ENCODE data around the gene DLG1.

The DLG1 gene

DNA sequence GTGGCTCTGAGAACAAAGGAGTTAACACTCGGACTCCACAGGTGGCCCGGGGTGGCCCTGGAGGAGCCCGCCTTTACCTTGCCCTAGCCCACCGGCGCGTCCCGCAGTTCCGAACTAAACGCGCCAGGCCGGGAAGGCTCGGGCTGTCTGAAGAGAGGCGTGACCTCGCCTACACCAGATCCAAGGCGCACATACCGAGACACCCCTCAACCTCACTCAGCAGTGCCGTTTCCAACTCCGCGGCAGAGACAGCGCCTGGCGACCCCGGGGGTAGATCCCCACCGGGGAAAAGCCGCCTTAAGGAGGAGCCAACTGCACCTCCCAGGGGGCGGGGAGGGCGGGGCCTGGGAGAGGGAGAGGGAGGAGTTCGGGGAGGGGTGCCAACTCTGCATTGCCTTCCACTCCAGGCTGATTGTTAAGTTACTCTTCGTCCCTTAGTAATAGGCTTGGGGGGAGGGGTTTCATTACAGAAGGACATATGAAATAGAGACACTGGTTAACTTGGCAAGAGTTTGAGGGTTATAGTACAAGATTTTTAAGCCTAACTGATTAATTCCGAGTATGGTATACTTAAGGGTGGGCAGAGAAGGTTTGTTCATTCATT lies at the start of gene DLG1:
Gene DLG1 (minus strand): TSS at position 272 of the 604 bp plus-strand sequence. CDS start 1,408 bp downstream, outside the sequence.
- DNase-seq (peak; percentile 86), ATAC-seq (peak; percentile 88)
- Mint-ChIP-seq H3K27me3 (peaks cover 23% of the 10 kb centered on the region), H3K9me3 (no peaks in the 10 kb centered on the region), H3K4me3 (peak within 1 kb of the TSS; percentile 90), H3K4me1 (peaks cover 32% of the 10 kb centered on the region), H3K36me3 (ENCODE audit: low read depth) (peaks cover 20% of the 10 kb centered on the region), H3K27ac (peak within 1 kb of the TSS; percentile 86)

DNA sequence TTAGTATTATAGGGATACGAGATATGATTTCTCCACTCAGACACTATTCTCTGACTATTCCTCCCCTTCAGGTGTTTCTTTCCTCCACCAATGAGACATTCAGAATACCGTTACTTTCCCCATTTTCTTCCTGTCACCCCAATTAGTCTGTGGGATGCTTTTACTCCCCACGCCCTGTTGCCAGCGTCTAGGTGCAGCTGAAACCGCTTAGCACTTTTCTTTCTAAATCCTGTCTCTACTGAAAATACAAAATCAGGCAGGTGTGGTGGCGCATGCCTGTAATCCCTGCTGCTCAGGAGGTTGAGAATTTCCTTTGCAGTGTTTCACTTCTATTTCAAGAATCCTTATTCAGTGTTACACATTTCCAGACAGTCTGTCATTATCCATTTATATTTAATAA lies 49.6 kb upstream of the DLG1 start:
- H3K4me3 Mint-ChIP-seq, result no peak overlapping the region

DNA sequence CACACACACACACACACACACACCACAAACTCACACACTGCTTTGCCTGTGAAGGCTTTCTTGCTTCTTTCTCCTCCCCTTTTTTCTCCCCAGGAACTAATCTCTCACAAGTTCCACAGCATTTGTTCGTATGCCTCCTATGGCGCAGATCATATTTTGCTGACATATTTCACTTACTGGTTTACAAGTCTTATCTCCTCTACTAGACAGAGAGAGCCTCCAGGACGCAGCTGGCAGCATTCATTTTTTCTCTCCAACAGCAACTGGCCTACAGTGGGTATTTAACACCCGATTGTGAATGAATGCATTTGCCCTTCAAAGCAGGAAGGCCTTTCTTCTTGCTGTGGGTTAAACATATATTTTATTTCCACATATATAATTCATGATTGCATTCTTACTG lies 47.0 kb upstream of the DLG1 start:
- Mint-ChIP-seq H3K36me3 (ENCODE audit: low read depth) (no peaks in the 10 kb centered on the region), H3K4me3 (no peak overlapping the region), H3K4me1 (no peaks in the 10 kb centered on the region), H3K9me3 (no peaks in the 10 kb centered on the region), H3K27me3 (peaks cover 4% of the 10 kb centered on the region), H3K27ac (no peak overlapping the region)
- DNase-seq, result no peak
- no peak for ATAC-seq

More for the DNA sequence above, 49.6 kb upstream of the DLG1 start:
- H3K36me3 Mint-ChIP-seq (ENCODE audit: low read depth), result no peaks in the 10 kb centered on the region
- no peaks in the 10 kb centered on the region for H3K4me1 Mint-ChIP-seq
- H3K9me3 Mint-ChIP-seq, result no peaks in the 10 kb centered on the region
- ATAC-seq (no peak), DNase-seq (no peak)
- H3K27me3 Mint-ChIP-seq, result peaks cover 3% of the 10 kb centered on the region
- no peak overlapping the region for H3K27ac Mint-ChIP-seq

DNA sequence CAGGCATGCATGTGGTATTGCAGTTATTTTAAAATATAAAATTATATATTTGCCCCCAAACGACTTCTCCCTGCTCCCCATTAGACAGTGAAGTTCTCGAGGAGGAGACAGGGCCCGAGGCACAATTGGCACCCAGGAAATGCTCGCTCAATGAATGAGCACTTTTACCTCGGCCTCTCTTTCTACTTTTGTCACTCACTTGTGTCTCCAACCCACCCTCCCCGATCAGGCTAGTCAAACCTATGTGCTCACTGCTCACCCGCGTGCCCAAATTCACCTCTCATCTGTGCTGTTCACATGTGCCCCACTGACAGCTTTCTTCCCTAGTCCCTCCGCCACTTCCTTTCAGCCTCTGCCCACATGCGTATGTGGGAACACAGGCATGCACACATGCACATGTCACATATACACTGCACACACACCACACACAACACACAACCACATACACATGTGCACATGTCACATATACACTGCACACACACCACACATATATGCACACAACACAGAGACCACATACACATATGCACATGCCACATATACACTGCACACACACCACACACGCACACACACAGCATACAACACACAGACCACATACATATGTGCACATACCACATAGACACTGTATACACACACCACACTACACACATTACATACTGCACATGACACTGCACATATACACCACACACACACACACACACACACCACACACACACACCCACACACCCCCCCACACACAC lies 46.3 kb upstream of the DLG1 start:
- Mint-ChIP-seq H3K4me1 (no peaks in the 10 kb centered on the region), H3K27ac (no peak overlapping the region), H3K4me3 (no peak overlapping the region), H3K36me3 (ENCODE audit: low read depth) (no peaks in the 10 kb centered on the region), H3K9me3 (no peaks in the 10 kb centered on the region), H3K27me3 (peaks cover 3% of the 10 kb centered on the region)
- no peak for DNase-seq
- ATAC-seq, result no peak

DNA sequence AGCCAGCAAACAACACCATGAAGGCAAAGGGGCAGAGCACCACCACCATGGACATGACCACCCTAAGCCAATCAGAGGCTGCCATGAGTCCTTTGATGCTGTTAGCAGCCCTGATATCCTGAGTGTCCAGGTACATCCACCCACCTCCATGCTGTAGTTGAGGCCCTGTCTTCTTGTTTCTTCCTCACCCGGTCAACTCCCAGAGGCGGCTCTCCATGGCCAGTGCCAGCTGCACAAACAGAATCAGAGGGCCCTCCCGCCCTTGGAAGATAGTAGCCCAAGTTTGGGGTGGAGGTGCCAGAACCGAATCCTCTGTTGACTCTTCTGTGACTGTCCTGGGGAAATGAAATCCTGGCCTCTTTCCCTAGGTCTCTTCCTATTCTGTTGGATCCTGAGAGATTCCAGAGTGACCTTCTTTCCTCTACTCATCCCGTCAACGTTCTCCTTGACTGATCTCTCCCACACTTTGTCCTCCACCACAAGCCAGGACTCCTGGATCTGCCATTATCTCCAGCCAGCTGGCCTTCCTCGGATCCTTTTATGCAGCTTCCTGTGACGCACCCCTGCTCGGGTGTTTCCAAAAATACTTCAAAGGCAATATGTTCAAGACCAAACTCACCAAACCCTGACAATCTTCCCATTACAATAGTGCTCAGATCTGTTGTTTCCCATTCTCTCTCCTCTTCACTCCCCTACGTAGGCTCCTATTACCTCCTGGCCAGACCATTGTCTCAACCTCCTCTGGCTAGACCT lies 45.4 kb upstream of the DLG1 start:
- DNase-seq (no peak), ATAC-seq (no peak)
- H3K4me3 Mint-ChIP-seq, result no peak overlapping the region
- no peaks in the 10 kb centered on the region for H3K9me3 Mint-ChIP-seq
- H3K4me1 Mint-ChIP-seq, result no peaks in the 10 kb centered on the region
- no peaks in the 10 kb centered on the region for H3K36me3 Mint-ChIP-seq (ENCODE audit: low read depth)
- peaks cover 2% of the 10 kb centered on the region for H3K27me3 Mint-ChIP-seq
- H3K27ac Mint-ChIP-seq, result no peak overlapping the region

DNA sequence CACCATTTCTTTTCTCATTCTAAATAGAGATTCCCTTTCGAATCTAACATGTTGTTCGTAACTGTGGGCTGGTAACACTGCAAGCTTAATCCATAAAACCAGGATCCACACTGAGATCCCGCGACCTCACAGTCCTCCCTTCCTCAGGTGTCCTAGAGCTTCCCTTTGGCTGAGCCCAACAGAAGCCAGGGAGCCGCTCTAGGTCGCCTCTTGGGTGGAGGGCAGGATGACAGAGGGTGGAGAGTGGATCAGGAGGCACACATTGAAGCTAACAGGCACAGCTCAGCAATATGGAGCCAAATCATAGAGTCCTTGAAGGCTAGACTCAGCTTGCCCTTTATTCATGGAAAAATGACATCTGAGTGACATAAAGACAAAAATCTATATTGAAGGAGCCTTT lies 44.7 kb upstream of the DLG1 start:
- no peak overlapping the region for H3K27ac Mint-ChIP-seq
- no peak overlapping the region for H3K4me3 Mint-ChIP-seq
- H3K4me1 Mint-ChIP-seq, result no peaks in the 10 kb centered on the region
- DNase-seq (no peak), ATAC-seq (no peak)
- H3K27me3 Mint-ChIP-seq, result peaks cover 2% of the 10 kb centered on the region
- no peaks in the 10 kb centered on the region for H3K36me3 Mint-ChIP-seq (ENCODE audit: low read depth)
- no peaks in the 10 kb centered on the region for H3K9me3 Mint-ChIP-seq

DNA sequence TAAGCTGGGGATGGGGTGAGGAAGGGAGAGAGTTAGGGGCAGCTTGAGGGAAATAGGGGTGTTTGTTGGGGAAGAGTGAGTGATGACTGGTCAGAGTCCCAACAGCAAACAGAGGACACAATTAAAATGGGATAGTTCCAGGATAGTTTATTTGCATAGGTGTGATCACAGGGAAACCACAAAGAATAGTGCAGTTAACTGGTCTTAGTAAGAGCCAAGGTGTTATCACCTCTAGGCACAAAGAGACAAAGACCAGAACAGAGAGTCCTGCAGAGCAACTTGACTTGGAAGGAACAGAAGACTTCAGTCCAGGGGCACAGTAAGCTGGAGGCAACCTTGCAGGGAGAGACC lies 42.1 kb upstream of the DLG1 start:
- ATAC-seq (no peak), DNase-seq (no peak)
- H3K4me1 Mint-ChIP-seq, result no peaks in the 10 kb centered on the region
- no peak overlapping the region for H3K27ac Mint-ChIP-seq
- no peaks in the 10 kb centered on the region for H3K36me3 Mint-ChIP-seq (ENCODE audit: low read depth)
- peaks cover 2% of the 10 kb centered on the region for H3K27me3 Mint-ChIP-seq
- no peak overlapping the region for H3K4me3 Mint-ChIP-seq
- no peaks in the 10 kb centered on the region for H3K9me3 Mint-ChIP-seq

DNA sequence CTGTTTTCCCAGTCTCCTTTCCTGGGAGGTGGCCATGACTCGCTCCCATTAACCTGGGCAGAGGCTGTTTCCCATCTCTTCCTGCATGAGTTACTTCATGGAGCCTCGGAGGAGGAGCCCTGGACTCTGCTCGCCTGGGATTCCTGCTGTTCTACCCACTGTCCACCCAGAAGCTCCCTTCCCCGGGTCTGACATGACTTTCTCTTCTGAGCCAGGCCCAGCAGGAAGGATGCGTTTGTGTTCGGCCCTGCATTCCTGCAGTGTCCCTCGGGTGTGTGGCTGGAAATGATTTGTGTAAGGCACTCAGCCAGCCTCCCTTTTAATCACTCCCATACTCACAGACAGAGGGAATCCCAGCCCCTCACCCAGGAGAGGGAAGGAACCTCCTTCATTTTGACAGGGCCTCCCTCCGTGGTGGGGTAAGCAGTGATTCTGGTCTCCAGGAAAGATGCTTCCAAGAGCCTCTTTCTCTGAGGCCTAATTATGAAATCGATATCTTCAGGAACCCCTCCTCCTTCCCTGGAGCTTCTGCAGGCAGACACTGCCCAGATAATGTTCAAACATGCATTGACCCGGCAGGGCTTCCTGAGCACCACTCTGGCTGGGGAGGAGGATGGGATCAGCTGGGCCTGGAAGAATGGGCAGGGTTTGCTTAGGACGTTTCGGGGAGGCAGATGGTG lies 41.6 kb upstream of the DLG1 start:
- no peak overlapping the region for H3K4me3 Mint-ChIP-seq
- H3K9me3 Mint-ChIP-seq, result no peaks in the 10 kb centered on the region
- DNase-seq, result no peak
- no peak for ATAC-seq
- no peaks in the 10 kb centered on the region for H3K4me1 Mint-ChIP-seq
- H3K36me3 Mint-ChIP-seq (ENCODE audit: low read depth), result no peaks in the 10 kb centered on the region
- H3K27me3 Mint-ChIP-seq, result peaks cover 2% of the 10 kb centered on the region
- H3K27ac Mint-ChIP-seq, result no peak overlapping the region

DNA sequence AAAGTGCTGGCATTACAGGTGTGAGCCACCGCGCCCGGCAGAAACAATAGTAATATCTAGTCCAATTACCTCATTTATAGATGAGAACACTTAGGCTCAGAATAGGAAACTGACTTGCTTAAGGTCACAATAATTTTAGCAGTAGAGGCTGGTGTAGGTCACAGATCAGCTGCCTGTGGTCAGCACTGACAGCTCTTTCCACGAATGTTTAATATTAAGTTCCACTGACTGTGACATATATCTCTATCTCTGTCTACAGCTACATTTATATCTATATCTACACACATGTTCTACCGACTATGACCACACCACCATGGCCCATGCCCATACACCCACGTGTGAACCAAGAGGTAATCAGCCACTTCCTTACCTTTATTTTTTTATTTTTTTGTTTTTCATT lies 40.2 kb upstream of the DLG1 start:
- no peak overlapping the region for H3K27ac Mint-ChIP-seq
- ATAC-seq (peak; percentile 62), DNase-seq (no peak)

DNA sequence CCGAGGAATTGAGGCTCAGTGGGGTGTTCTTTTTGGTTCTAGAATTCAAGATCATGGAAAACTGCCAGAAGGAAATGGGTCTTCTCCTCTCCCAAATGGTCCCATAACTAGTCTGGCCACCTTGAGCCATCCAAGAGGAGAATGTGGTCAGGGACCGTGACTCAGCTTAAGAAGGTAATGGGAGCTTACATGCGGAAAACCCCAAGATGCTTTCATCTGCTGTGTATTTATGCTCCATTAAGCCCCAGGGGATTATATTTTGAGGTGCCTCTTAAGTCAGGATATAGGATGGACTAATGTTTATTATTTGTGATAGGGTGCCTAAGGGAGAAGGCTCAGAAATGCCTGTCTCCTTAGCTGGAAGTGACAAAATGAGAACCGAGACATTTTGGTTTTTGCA lies 39.2 kb upstream of the DLG1 start:
- no peaks in the 10 kb centered on the region for H3K4me1 Mint-ChIP-seq

More for the DNA sequence above, 40.2 kb upstream of the DLG1 start:
- Mint-ChIP-seq H3K36me3 (ENCODE audit: low read depth) (no peaks in the 10 kb centered on the region), H3K4me1 (no peaks in the 10 kb centered on the region), H3K4me3 (no peak overlapping the region), H3K27me3 (peaks cover 2% of the 10 kb centered on the region), H3K9me3 (no peaks in the 10 kb centered on the region)

DNA sequence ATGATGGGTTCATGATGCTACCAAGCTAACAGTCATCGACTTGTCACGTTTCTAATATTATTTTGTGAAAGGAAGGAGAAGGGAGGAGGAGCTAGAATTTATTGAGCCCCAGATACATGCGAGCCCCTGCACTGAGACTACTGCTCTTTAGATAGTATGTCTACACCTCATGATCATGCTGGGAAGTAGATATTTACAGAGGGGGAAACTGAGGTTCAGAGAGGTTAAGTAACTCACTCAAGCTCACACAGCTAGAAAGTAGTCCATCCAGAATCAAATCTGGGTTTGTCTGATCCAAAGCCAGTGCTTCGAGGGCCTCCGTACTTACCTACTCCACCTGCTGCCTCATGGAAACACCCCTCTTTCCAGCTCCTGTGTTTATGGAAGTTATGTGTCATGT lies 38.8 kb upstream of the DLG1 start:
- Mint-ChIP-seq H3K27ac (no peak overlapping the region), H3K4me3 (no peak overlapping the region), H3K9me3 (no peaks in the 10 kb centered on the region)

More for the DNA sequence above, 39.2 kb upstream of the DLG1 start:
- ATAC-seq (no peak), DNase-seq (no peak)
- Mint-ChIP-seq H3K4me3 (no peak overlapping the region), H3K36me3 (ENCODE audit: low read depth) (no peaks in the 10 kb centered on the region), H3K27me3 (peaks cover 2% of the 10 kb centered on the region), H3K27ac (no peak overlapping the region), H3K9me3 (no peaks in the 10 kb centered on the region)

DNA sequence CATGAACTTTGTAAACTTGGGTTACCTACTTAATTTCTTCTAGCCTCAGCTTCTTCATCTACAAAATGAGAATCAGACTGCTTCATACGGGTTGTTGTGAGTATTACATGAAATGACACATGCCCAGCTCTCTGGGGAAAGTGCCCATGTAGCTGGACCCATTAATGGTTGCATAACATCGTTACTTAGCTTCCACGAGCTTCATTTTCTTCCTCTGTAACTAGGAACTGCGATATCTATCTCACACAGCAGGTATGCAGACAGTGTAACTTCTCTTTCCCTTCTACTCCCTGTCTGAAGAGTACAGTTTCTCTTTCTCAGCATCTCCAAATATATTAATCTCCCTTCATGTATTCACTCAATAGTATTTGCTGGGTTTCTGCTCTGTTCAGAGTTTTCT lies 37.9 kb upstream of the DLG1 start:
- H3K36me3 Mint-ChIP-seq (ENCODE audit: low read depth), result no peaks in the 10 kb centered on the region

More for the DNA sequence above, 38.8 kb upstream of the DLG1 start:
- ATAC-seq (no peak), DNase-seq (no peak)
- H3K4me1 Mint-ChIP-seq, result no peaks in the 10 kb centered on the region
- peaks cover 2% of the 10 kb centered on the region for H3K27me3 Mint-ChIP-seq
- H3K36me3 Mint-ChIP-seq (ENCODE audit: low read depth), result no peaks in the 10 kb centered on the region

DNA sequence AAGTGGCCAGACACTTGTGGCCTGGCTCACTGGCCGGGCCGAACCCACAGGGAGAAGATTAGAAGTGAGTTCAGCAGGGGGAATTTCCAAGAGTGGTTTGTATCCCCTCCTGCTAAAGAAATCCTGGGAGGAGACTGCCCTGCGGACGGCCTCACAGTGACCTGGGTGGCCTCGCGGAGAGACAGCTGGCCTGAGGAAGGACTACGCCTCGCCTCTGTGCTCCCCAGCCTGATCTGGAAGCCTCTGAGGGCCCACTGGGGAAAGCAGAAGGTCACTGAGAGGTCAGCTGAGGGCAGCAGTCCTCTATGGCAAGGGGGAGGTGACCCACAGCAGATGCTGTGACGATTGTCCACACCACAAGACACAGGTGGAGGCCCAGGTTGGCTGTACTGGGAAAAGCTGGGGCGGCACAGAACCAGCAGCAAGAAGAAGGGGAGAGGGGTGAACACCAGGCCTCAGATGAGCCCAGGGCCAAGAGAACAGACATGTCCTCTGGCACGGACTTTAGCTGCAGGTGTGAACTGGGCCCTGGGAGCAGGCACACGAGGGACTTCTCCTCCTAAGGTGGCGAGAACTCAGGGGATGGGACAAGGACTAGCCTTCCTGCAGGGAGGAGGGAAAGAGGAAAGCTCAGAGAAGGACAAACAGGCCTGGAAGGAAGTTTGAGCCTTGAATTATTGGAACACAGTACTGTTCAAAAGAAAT lies 37.2 kb upstream of the DLG1 start:
- Mint-ChIP-seq H3K36me3 (ENCODE audit: low read depth) (no peaks in the 10 kb centered on the region), H3K9me3 (no peaks in the 10 kb centered on the region), H3K27ac (no peak overlapping the region), H3K27me3 (peaks cover 5% of the 10 kb centered on the region), H3K4me1 (no peaks in the 10 kb centered on the region), H3K4me3 (no peak overlapping the region)
- ATAC-seq (no peak), DNase-seq (no peak)

More for the DNA sequence above, 37.9 kb upstream of the DLG1 start:
- H3K9me3 Mint-ChIP-seq, result no peaks in the 10 kb centered on the region
- DNase-seq (no peak), ATAC-seq (no peak)
- peaks cover 4% of the 10 kb centered on the region for H3K27me3 Mint-ChIP-seq
- no peak overlapping the region for H3K27ac Mint-ChIP-seq
- H3K4me1 Mint-ChIP-seq, result no peaks in the 10 kb centered on the region
- no peak overlapping the region for H3K4me3 Mint-ChIP-seq

All from activated naive CD8-positive, alpha-beta T cell treated with anti-CD3 and anti-CD28 coated beads, Interleukin-2, amount 50 U/mL, for 24 hours (primary cell).